MM.1S (cell line): ENCODE data around the gene PSG7.
A peak's percentile ranks its signal among the peaks of the same experiment; 100 is the strongest.
"Not testable (repeated sequence)": the region's sequence is repeated elsewhere in the genome, so short reads cannot be mapped to it uniquely, and the experiment has no call there.

Experiments used
- DNase-seq: peaks from one replicate; pipeline ENCODE4 v3.0.0-alpha.2; 2015
- H2AFZ ChIP-seq: fragments of 300-600 bp; sonication (generic); 2 replicates; pipeline ENCODE4 v1.6.0; 2016; ENCODE audit warnings: antibody characterized with exemption, low read length
- H3F3A ChIP-seq: fragments of 300-600 bp; sonication (generic); 2 replicates; pipeline ENCODE4 v1.6.1; 2016; ENCODE audit warnings: mild to moderate bottlenecking, antibody characterized with exemption, low read length, moderate library complexity, mixed read lengths; ENCODE audit not compliant: insufficient read depth
- H3K27ac ChIP-seq: fragments of 300-600 bp; sonication (generic); 2 replicates; pipeline ENCODE4 v1.5.1; 2016; ENCODE audit warnings: mild to moderate bottlenecking, low read length
- H3K27me3 ChIP-seq: fragments of 300-600 bp; sonication (generic); replicated peaks from 2 replicates; pipeline ENCODE4 v1.6.0; 2016; ENCODE audit warnings: low read length; ENCODE audit not compliant: insufficient read depth
- H3K36me3 ChIP-seq: fragments of 300-600 bp; sonication (generic); replicated peaks from 2 replicates; pipeline ENCODE4 v1.6.1; 2016; ENCODE audit warnings: mild to moderate bottlenecking, low read length, mixed read lengths; ENCODE audit not compliant: insufficient read depth
- H3K4me1 ChIP-seq: fragments of 300-600 bp; sonication (generic); 2 replicates; pipeline ENCODE4 v1.6.1; 2016; ENCODE audit warnings: low read length, mixed read lengths
- H3K4me2 ChIP-seq: fragments of 300-600 bp; sonication (generic); 2 replicates; pipeline ENCODE4 v1.6.0; 2016; ENCODE audit warnings: low read depth, low read length
- H3K4me3 ChIP-seq: fragments of 300-600 bp; sonication (generic); 2 replicates; pipeline ENCODE4 v1.5.1; 2016; ENCODE audit warnings: low read length, mixed read lengths
- H3K79me2 ChIP-seq: fragments of 300-600 bp; sonication (generic); 2 replicates; pipeline ENCODE4 v1.6.1; 2016; ENCODE audit warnings: mixed run types, low read length, mixed read lengths
- H3K9ac ChIP-seq: fragments of 300-600 bp; sonication (generic); 2 replicates; pipeline ENCODE4 v1.6.1; 2016; ENCODE audit warnings: low read length, mixed read lengths
- H3K9me2 ChIP-seq: fragments of 300-600 bp; sonication (generic); replicated peaks from 2 replicates; pipeline ENCODE4 v1.6.1; 2016; ENCODE audit warnings: mild to moderate bottlenecking, low read length, mixed read lengths; ENCODE audit not compliant: insufficient read depth
- H3K9me3 ChIP-seq: fragments of 300-600 bp; sonication (generic); replicated peaks from 2 replicates; pipeline ENCODE4 v1.6.1; 2016; ENCODE audit warnings: mild to moderate bottlenecking, low read length, mixed read lengths; ENCODE audit not compliant: insufficient read depth
- H4K20me1 ChIP-seq: fragments of 300-600 bp; sonication (generic); 2 replicates; pipeline ENCODE4 v1.6.1; 2016; ENCODE audit warnings: mild to moderate bottlenecking, low read length, moderate library complexity, mixed read lengths; ENCODE audit not compliant: insufficient read depth
- CTCF ChIP-seq: fragments of 300-600 bp; sonication (generic); IDR thresholded peaks from 2 replicates; pipeline ENCODE4 v1.5.1; 2016; ENCODE audit warnings: antibody characterized with exemption, low read length, mixed read lengths

Gene PSG7

GRCh38 chr19:42919070-42919756 lies 17.8 kb downstream of the PSG7 start:
- H3K4me2 ChIP-seq = 0 out of 2 replicates have a peak overlapping the region, but pooled peaks have one; percentile 25
- peak overlapping the region; percentile 54 for H2AFZ ChIP-seq
- H3K4me3 ChIP-seq, H3K4me1 ChIP-seq, H3K27ac ChIP-seq, H3K36me3 ChIP-seq, H4K20me1 ChIP-seq, H3K9ac ChIP-seq, H3K79me2 ChIP-seq, H3K9me2 ChIP-seq, H3F3A ChIP-seq, H3K9me3 ChIP-seq, H3K27me3 ChIP-seq: not testable (repeated sequence)
- DNase-seq = peak; percentile 6
- peak; percentile 52 for TF ChIP-seq CTCF

GRCh38 chr19:42918377-42919069 lies 18.5 kb downstream of the PSG7 start:
- H3K9me2 ChIP-seq, DNase-seq, H3K9ac ChIP-seq, H3K4me3 ChIP-seq, H3K4me1 ChIP-seq, H4K20me1 ChIP-seq, H3F3A ChIP-seq, H3K27me3 ChIP-seq, H3K4me2 ChIP-seq, H3K79me2 ChIP-seq, H3K36me3 ChIP-seq, H3K9me3 ChIP-seq, H2AFZ ChIP-seq, H3K27ac ChIP-seq: not testable (repeated sequence)

- not testable (repeated sequence) for H3F3A ChIP-seq, H3K36me3 ChIP-seq, H3K27ac ChIP-seq, H3K79me2 ChIP-seq, H3K9me3 ChIP-seq, H2AFZ ChIP-seq, H3K9ac ChIP-seq, H3K4me1 ChIP-seq, H3K27me3 ChIP-seq, H3K9me2 ChIP-seq, DNase-seq, H3K4me3 ChIP-seq, H4K20me1 ChIP-seq, H3K4me2 ChIP-seq
These were observed 19.4 kb downstream of the PSG7 start, which contains the start of gene PSG6 for GRCh38 chr19:42917634-42918033. Gene PSG6, minus strand, starts transcription at chr19:42917894. Its CDS starts 102 bp downstream, at chr19:42917792.

GRCh38 chr19:42916931-42917330 lies 20.1 kb downstream of the PSG7 start:
- not testable (repeated sequence) for H3K27me3 ChIP-seq, H3F3A ChIP-seq, H3K9me3 ChIP-seq, H4K20me1 ChIP-seq, H3K9ac ChIP-seq, H3K36me3 ChIP-seq, H3K79me2 ChIP-seq, H3K4me1 ChIP-seq, H3K27ac ChIP-seq, DNase-seq, H3K4me3 ChIP-seq, H2AFZ ChIP-seq, H3K9me2 ChIP-seq, H3K4me2 ChIP-seq

- H3K4me1 ChIP-seq, H3K27ac ChIP-seq, H3K9me3 ChIP-seq, H3K36me3 ChIP-seq, H2AFZ ChIP-seq, H3K4me2 ChIP-seq, H3K4me3 ChIP-seq, H3K79me2 ChIP-seq, H3K27me3 ChIP-seq, DNase-seq, H3K9me2 ChIP-seq, H4K20me1 ChIP-seq, H3K9ac ChIP-seq, H3F3A ChIP-seq: not testable (repeated sequence)
These were observed 23.5 kb downstream of the PSG7 start for GRCh38 chr19:42913516-42913915.

- not testable (repeated sequence) for H3K27me3 ChIP-seq, H3K4me3 ChIP-seq, DNase-seq, H3F3A ChIP-seq, H3K27ac ChIP-seq, H3K36me3 ChIP-seq, H3K4me2 ChIP-seq, H2AFZ ChIP-seq, H3K9me3 ChIP-seq, H3K79me2 ChIP-seq, H3K9me2 ChIP-seq, H3K9ac ChIP-seq, H3K4me1 ChIP-seq, H4K20me1 ChIP-seq
These were observed 24.1 kb downstream of the PSG7 start for GRCh38 chr19:42912941-42913340.

GRCh38 chr19:42911731-42912130 lies 25.3 kb downstream of the PSG7 start:
- H3K79me2 ChIP-seq, H3K4me3 ChIP-seq, H3K4me1 ChIP-seq, H3K27me3 ChIP-seq, H4K20me1 ChIP-seq, H3F3A ChIP-seq, H3K9me3 ChIP-seq, DNase-seq, H3K27ac ChIP-seq, H3K36me3 ChIP-seq, H3K9ac ChIP-seq, H3K9me2 ChIP-seq, H2AFZ ChIP-seq, H3K4me2 ChIP-seq: not testable (repeated sequence)
